HEK293 (cell line): ENCODE results near the gene WRNIP1.

Experiments
- GLIS1 ChIP-seq: fragments of 450-650 bp; formaldehyde crosslinking; IDR thresholded peaks from 2 replicates; pipeline ENCODE4 v1.5.1; 2016; ENCODE audit warnings: missing biosample characterization, missing genetic modification characterization
- YY2 ChIP-seq: fragments of 450-650 bp; formaldehyde crosslinking; IDR thresholded peaks from 2 replicates; pipeline ENCODE4 v1.5.1; 2016; ENCODE audit warnings: missing biosample characterization, missing genetic modification characterization
- ZBTB21 ChIP-seq: fragments of 450-650 bp; formaldehyde crosslinking; IDR thresholded peaks from 2 replicates; pipeline ENCODE4 v1.5.1; 2017; ENCODE audit warnings: missing biosample characterization, missing genetic modification characterization
- ZBTB7A ChIP-seq: fragments of 450-650 bp; formaldehyde crosslinking; IDR thresholded peaks from 2 replicates; pipeline ENCODE4 v1.5.1; 2016; ENCODE audit warnings: low read depth, missing biosample characterization, missing genetic modification characterization
- ZNF114 ChIP-seq: fragments of 450-650 bp; formaldehyde crosslinking; IDR thresholded peaks from 2 replicates; pipeline ENCODE4 v1.5.0; 2017; ENCODE audit warnings: missing biosample characterization, missing genetic modification characterization
- ZNF138 ChIP-seq: fragments of 450-650 bp; formaldehyde crosslinking; IDR thresholded peaks from 2 replicates; pipeline ENCODE4 v1.5.1; 2016; ENCODE audit warnings: missing biosample characterization, missing genetic modification characterization, borderline replicate concordance
- ZNF24 ChIP-seq: fragments of 450-650 bp; formaldehyde crosslinking; IDR thresholded peaks from 2 replicates; pipeline ENCODE4 v1.5.1; 2016; ENCODE audit warnings: missing biosample characterization, missing genetic modification characterization
- ZNF292 ChIP-seq: fragments of 450-650 bp; formaldehyde crosslinking; IDR thresholded peaks from 2 replicates; pipeline ENCODE4 v1.5.1; 2016; ENCODE audit warnings: low read depth, missing biosample characterization, missing genetic modification characterization, borderline replicate concordance
- ZNF311 ChIP-seq: fragments of 450-650 bp; formaldehyde crosslinking; IDR thresholded peaks from 2 replicates; pipeline ENCODE4 v1.5.1; 2017; ENCODE audit warnings: missing biosample characterization, missing genetic modification characterization, borderline replicate concordance
- ZNF518A ChIP-seq: fragments of 450-650 bp; formaldehyde crosslinking; conservative IDR thresholded peaks from 2 replicates; pipeline ENCODE4 v1.5.1; 2016; ENCODE audit warnings: low read depth, missing biosample characterization, missing genetic modification characterization
- ZNF561 ChIP-seq: fragments of 450-650 bp; IDR thresholded peaks from 2 replicates; pipeline ENCODE4 v1.5.1; 2018; ENCODE audit warnings: missing biosample characterization, missing genetic modification characterization, borderline replicate concordance
- ZNF830 ChIP-seq: fragments of 450-650 bp; IDR thresholded peaks from 2 replicates; pipeline ENCODE4 v1.5.0; 2018; ENCODE audit warnings: missing biosample characterization, missing genetic modification characterization, low read depth, mild to moderate bottlenecking, moderate library complexity
- TF ChIP-seq, protein P1 (sequence below): fragments of 450-650 bp; formaldehyde crosslinking; IDR thresholded peaks from 2 replicates; pipeline ENCODE4 v1.5.1; 2016; ENCODE audit warnings: missing biosample characterization, missing genetic modification characterization

GRCh38 chr6:2795162-2795561, 30.0 kb downstream of the WRNIP1 start:
- TF ChIP-seq ZNF561 (tag by site-specific recombination) (no peak), ZNF114 (tag by site-specific recombination) (no peak), ZNF518A (tag by site-specific recombination) (no peak), ZNF830 (tag by site-specific recombination) (no peak), YY2 (no peak), ZBTB21 (tag by site-specific recombination) (no peak), GLIS1 (tag by site-specific recombination) (no peak), ZBTB7A (tag by site-specific recombination) (no peak), ZNF24 (tag by site-specific recombination) (no peak), ZNF292 (tag by site-specific recombination) (no peak), ZNF311 (tag by site-specific recombination) (no peak), ZNF138 (tag by site-specific recombination) (no peak)
- TF ChIP-seq, protein P1, sequence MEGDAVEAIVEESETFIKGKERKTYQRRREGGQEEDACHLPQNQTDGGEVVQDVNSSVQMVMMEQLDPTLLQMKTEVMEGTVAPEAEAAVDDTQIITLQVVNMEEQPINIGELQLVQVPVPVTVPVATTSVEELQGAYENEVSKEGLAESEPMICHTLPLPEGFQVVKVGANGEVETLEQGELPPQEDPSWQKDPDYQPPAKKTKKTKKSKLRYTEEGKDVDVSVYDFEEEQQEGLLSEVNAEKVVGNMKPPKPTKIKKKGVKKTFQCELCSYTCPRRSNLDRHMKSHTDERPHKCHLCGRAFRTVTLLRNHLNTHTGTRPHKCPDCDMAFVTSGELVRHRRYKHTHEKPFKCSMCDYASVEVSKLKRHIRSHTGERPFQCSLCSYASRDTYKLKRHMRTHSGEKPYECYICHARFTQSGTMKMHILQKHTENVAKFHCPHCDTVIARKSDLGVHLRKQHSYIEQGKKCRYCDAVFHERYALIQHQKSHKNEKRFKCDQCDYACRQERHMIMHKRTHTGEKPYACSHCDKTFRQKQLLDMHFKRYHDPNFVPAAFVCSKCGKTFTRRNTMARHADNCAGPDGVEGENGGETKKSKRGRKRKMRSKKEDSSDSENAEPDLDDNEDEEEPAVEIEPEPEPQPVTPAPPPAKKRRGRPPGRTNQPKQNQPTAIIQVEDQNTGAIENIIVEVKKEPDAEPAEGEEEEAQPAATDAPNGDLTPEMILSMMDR (tag by site-specific recombination): no peak
